Kidney glomerular epithelial cell (primary cell): ENCODE data around the gene TYW3.

Source experiments
- DNase-seq: peaks from one replicate; lab custom pipeline; 2025; lab: John Stamatoyannopoulos, UW

TYW3 gene

GRCh38 chr1:74791491-74791890 lies 58.5 kb downstream of the TYW3 start:
- no peak for DNase-seq

GRCh38 chr1:74799119-74799657 lies 66.2 kb downstream of the TYW3 start:
- no peak for DNase-seq

- DNase-seq, result no peak
Observed at GRCh38 chr1:74811436-74812179, 78.7 kb downstream of the TYW3 start.

GRCh38 chr1:74812180-74812541 lies 79.2 kb downstream of the TYW3 start:
- no peak for DNase-seq
